Measurements from ENCODE around the gene ATP2C1.

DNA sequence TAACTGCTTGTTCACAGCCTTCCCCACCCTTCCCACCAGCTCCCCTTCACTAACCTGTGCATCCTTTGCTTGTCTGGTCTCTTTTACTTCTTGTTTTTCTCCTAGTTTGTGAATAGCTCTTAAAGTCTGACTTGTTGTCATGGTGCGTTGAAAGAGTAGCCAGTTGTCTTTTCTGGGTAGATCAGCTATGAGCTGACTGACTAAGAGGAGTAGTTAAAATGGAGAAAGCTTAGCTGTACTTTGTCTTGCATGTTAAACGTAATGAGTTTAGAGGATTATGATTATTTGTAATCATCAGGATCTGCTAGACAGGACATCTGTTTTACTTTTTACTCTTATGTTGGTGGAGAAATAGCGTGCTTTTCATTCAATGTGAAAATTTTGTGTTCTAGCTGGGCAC is 35.9 kb downstream of the ATP2C1 start:
- TF ChIP-seq, protein P1, sequence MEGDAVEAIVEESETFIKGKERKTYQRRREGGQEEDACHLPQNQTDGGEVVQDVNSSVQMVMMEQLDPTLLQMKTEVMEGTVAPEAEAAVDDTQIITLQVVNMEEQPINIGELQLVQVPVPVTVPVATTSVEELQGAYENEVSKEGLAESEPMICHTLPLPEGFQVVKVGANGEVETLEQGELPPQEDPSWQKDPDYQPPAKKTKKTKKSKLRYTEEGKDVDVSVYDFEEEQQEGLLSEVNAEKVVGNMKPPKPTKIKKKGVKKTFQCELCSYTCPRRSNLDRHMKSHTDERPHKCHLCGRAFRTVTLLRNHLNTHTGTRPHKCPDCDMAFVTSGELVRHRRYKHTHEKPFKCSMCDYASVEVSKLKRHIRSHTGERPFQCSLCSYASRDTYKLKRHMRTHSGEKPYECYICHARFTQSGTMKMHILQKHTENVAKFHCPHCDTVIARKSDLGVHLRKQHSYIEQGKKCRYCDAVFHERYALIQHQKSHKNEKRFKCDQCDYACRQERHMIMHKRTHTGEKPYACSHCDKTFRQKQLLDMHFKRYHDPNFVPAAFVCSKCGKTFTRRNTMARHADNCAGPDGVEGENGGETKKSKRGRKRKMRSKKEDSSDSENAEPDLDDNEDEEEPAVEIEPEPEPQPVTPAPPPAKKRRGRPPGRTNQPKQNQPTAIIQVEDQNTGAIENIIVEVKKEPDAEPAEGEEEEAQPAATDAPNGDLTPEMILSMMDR (conservative IDR thresholded peaks at IDR 0.05; ENCODE audit: low read depth in 2 of 2), result no peak
- TF ChIP-seq JUNB (IDR thresholded peaks at IDR 0.05; ENCODE audit: unreplicated experiment) (no peak), EZH2phosphoT487 (IDR thresholded peaks at IDR 0.05; ENCODE audit: unreplicated experiment) (no peak), POLR2AphosphoS5 (IDR thresholded peaks at IDR 0.05; ENCODE audit: low read depth) (no peak), EZH2 (IDR thresholded peaks at IDR 0.05; ENCODE audit: low read depth, unreplicated experiment) (no peak), CREB1 (CRISPR knock-in tag; IDR thresholded peaks at IDR 0.05; ENCODE audit: low read depth) (no peak), STAT1 (IDR thresholded peaks at IDR 0.05; ENCODE audit: unreplicated experiment) (no peak), NANOG (IDR thresholded peaks at IDR 0.05; ENCODE audit: borderline replicate concordance) (no peak), ZNF114 (CRISPR knock-in tag; IDR thresholded peaks at IDR 0.05) (no peak), ZNF331 (CRISPR knock-in tag; IDR thresholded peaks at IDR 0.05; ENCODE audit: low read depth) (no peak)
- TF ChIP-seq, protein P2, sequence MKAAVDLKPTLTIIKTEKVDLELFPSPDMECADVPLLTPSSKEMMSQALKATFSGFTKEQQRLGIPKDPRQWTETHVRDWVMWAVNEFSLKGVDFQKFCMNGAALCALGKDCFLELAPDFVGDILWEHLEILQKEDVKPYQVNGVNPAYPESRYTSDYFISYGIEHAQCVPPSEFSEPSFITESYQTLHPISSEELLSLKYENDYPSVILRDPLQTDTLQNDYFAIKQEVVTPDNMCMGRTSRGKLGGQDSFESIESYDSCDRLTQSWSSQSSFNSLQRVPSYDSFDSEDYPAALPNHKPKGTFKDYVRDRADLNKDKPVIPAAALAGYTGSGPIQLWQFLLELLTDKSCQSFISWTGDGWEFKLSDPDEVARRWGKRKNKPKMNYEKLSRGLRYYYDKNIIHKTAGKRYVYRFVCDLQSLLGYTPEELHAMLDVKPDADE (IDR thresholded peaks at IDR 0.05), result no peak
- TF ChIP-seq, protein P3, sequence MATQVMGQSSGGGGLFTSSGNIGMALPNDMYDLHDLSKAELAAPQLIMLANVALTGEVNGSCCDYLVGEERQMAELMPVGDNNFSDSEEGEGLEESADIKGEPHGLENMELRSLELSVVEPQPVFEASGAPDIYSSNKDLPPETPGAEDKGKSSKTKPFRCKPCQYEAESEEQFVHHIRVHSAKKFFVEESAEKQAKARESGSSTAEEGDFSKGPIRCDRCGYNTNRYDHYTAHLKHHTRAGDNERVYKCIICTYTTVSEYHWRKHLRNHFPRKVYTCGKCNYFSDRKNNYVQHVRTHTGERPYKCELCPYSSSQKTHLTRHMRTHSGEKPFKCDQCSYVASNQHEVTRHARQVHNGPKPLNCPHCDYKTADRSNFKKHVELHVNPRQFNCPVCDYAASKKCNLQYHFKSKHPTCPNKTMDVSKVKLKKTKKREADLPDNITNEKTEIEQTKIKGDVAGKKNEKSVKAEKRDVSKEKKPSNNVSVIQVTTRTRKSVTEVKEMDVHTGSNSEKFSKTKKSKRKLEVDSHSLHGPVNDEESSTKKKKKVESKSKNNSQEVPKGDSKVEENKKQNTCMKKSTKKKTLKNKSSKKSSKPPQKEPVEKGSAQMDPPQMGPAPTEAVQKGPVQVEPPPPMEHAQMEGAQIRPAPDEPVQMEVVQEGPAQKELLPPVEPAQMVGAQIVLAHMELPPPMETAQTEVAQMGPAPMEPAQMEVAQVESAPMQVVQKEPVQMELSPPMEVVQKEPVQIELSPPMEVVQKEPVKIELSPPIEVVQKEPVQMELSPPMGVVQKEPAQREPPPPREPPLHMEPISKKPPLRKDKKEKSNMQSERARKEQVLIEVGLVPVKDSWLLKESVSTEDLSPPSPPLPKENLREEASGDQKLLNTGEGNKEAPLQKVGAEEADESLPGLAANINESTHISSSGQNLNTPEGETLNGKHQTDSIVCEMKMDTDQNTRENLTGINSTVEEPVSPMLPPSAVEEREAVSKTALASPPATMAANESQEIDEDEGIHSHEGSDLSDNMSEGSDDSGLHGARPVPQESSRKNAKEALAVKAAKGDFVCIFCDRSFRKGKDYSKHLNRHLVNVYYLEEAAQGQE (IDR thresholded peaks at IDR 0.05; ENCODE audit: unreplicated experiment), result no peak

Measured in GM23338 (cell line).